NCI-H460 (cell line): ENCODE data around the gene STK32B. TPM values are rescaled to one million over a fixed set of nuclear protein-coding genes. Genes with fewer than 3 reads are reported as not detected.

Experiments
- small RNA-seq, 2 experiments: library from RNA; depleted of rRNA; stranded (forward); fragments of <200 nt; gene quantifications; one replicate each; pipeline ENCODE3, GENCODE V24; 2014
- total RNA-seq: library from RNA; depleted of rRNA; stranded (reverse); fragments of >200 nt; shearing (Covaris generic); gene quantifications from 2 replicates; pipeline ENCODE4 v1.2.3, GENCODE V29; 2014; rRNA removed

Gene STK32B
- total RNA-seq, 1 experiment from 2014 or later: 1.5 TPM

Small RNAs within 50 kb of the gene (small RNA-seq; reads per million reads assigned to genes)
- 0 reads per million in 2 experiments for gene RF00019

Other genes starting within 250 kb of the STK32B start
- 6.3 TPM in 2 replicates for gene MSX1, start 191.8 kb upstream of the STK32B start, total RNA-seq
- gene CYTL1, start 32.0 kb upstream of the STK32B start, total RNA-seq: not detected in 2 replicates